Measurements from ENCODE around the gene KRTAP10-5.

DNA sequence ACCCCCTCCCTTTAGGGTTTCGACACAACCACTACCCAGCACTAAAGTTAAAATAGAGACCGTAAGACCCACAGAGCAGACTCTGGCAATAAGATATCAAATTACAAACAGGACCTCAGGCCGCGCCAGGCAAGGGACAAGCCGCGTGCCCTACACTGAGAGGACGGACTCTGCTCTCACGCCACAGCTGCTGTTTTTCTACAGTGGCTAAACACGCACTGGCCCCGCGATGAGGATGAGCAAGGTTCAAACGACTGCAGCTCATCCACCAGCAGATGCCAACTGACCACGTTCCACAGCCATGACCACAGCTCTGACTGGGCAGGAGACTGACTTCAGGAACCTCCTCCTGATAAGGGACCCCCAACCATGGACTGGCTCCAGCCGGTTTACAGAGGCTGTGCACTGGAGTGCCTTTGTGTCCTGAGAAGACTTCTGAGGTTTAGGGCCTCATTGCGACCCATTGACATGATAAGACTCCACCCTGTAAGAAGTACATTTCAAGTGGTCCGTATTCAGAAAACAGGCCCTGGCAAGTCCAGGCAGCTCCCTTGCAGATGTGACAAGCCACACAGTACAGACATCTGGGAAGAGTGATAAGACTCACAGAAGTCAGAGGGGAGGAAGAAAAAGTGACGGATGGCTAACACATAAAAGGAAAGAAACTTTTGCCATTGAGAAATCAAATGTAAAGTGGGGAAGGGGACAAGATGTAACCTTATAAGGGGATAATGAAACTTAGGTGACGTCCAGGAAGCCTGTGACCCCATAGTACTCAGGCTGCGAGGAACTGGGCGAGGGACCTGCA lies 13.4 kb upstream of the KRTAP10-5 start:
- TF ChIP-seq, protein P1, sequence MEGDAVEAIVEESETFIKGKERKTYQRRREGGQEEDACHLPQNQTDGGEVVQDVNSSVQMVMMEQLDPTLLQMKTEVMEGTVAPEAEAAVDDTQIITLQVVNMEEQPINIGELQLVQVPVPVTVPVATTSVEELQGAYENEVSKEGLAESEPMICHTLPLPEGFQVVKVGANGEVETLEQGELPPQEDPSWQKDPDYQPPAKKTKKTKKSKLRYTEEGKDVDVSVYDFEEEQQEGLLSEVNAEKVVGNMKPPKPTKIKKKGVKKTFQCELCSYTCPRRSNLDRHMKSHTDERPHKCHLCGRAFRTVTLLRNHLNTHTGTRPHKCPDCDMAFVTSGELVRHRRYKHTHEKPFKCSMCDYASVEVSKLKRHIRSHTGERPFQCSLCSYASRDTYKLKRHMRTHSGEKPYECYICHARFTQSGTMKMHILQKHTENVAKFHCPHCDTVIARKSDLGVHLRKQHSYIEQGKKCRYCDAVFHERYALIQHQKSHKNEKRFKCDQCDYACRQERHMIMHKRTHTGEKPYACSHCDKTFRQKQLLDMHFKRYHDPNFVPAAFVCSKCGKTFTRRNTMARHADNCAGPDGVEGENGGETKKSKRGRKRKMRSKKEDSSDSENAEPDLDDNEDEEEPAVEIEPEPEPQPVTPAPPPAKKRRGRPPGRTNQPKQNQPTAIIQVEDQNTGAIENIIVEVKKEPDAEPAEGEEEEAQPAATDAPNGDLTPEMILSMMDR (IDR thresholded peaks at IDR 0.05 in 4 of 5, conservative IDR thresholded peaks at IDR 0.05 in 1 of 5), result no peak
- TF ChIP-seq POLR2A (IDR thresholded peaks at IDR 0.05), result no peak

Data from gastrocnemius medialis (tissue), 4 donors.